CD4-positive, alpha-beta T cell treated with Interleukin-12 subunit alpha and Interleukin-12 subunit beta, for 1 hour (primary cell): Measurements from ENCODE around the gene SLC35F5.
"Not testable (repeated sequence)": the region's sequence is repeated elsewhere in the genome, so short reads cannot be mapped to it uniquely, and the experiment has no call there.

Experiments used
- DNase-seq: peaks from one replicate; pipeline ENCODE4 v3.0.0-alpha.2; 2020

SLC35F5 gene

DNA sequence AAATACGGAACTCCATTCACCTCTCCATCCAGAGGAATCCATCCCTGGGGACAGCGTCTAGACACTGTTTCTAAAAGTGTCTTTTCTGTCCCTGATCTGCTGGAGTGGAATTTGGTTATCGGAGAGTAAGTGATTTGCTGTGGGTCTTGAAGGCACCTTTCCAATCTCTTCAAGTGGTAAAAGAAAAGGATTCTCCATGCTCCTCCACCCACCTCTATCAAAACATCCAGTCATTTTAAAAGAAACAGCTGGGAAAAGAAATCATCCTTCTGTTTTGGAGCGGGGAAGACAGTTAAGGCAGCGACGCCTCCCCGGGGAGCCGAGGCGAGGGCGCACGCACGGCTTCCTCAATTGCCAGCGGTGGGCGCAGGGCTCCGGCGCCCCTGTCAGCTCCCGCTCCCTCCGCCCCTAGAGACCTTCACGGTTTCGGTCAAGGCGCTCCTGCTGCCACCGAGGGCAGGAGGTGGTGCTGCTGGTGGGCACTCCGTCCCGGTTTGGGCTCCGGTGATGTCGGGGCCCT is 547 bp downstream of the SLC35F5 start:
- DNase-seq = peak; percentile 7

DNA sequence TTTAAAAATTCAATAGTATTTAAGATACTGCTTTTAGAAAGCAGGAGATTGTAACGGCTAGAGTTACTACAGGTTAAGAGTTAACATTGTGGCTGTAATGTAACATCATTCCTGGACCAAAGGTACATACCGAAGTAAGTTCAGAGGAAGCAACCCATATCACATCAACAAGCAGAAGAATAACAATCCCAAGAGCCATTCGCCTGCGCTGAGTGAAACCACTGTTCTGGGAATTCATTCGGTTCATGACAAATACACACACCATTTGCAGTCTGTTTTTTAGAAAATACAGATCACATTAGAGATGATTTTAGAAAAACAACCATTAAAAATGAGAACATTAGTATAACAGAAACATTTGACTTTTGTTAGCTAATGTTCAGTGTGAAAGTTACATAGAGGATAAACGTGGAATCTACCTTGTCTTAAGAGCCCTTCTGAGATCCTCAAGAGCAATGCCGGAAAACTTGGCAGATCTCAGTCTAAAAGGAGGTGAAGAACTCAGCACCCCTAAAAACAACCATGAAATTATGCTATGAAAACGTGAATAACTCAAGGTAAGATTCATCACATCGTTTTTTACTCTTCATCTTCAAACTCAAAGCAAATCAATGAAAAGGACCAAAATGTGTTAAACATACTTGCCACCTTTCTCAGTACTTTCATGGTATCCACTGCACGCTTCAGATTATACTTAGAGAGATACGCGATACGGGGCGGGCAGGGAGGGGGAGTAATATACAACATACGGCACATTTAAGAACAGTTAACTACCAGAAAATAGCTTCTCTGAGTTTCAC is 1.2 kb downstream of the SLC35F5 start:
- DNase-seq = no peak

DNA sequence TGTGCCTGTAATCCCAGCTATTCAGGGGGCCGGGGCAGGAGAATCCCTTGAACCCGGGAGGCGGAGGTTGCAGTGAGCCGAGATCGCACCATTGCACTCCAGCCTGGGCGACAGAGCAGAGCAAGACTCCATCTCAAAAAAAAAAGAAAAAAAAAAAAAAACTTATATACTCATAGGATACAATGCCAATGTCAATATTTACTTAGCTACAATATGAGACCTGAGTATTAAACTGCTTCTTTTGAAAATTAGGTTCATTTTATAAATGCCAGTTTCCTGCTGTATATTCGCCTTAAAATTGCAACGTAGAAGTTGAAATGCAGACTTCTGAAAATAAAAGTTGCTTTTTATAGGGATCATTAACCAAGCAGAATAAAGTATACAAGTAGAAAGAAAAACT is 2.3 kb downstream of the SLC35F5 start:
- no peak for DNase-seq

DNA sequence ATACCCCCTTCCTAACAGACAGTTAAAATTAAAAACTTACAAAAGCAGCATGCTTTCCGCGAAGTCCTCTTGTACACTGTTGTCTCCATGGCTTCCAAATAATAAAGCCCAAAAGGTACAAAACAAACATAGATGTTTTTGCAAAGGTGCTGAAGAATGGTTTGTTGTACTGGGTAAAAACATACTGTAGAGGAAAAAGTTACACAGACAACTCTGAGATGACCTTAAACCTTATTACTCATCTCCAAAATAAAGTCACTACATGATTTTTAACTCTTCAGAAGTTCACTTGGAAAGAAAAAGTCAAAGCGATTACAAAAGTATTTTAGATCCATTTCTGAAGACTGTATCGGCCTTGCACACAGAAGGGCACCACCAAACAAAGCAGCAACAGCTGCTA is 6.1 kb downstream of the SLC35F5 start:
- DNase-seq = no peak

DNA sequence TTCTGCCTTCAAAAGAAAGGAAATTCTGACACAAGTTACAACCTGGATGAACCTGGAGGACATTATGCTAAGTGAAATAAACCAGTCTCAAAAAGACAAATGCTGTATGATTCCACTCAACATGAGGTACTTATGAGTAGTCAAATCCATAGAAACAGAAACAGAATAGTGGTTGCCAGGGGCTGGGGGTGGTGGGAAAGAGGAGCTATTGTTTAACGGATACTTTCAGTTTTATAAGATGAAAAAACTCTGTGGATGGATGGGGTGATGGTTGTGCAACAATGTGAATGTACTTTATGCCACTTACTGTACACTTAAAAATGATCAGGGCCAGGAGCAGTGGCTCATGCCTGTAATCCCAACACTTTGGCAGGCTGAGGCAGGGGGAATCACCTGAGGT is 15.4 kb downstream of the SLC35F5 start:
- DNase-seq = no peak

DNA sequence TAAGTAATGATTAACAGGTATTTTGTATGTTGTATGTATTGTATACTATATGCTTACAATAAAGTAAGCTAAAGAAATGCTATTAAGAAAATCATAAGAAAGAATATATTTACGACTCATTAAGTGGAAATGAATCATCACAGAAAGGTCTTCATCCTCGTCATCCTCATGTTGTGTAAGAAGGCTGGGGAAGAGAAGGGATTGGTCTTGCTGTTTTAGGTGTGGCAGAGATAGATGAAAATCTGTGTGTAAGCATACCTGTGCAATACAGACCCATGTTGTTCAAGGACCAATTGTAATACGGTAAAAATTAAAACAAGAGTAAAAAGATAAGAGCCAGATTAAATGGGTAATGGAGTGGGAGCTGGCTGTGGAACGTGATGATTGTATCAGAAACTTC is 16.6 kb downstream of the SLC35F5 start:
- no peak for DNase-seq

DNA sequence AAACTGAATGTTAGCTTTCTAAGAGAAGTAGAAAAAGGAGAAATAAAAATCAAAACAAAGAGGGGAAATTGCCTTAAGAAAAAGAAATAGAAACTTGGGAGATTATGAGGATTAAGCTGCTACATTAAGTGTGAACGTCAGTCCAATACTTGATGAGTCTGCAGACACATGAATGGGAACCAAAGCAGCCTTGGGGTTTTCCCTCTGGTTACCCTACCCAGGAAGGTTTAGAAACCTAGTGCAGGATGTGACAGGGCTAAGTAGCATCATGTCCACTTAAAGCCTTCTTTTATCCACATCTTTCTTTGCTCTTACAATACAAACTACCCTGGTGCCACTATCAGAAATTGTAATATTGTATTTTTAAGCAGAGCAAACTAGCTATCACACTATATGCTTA is 22.3 kb downstream of the SLC35F5 start:
- DNase-seq = no peak

DNA sequence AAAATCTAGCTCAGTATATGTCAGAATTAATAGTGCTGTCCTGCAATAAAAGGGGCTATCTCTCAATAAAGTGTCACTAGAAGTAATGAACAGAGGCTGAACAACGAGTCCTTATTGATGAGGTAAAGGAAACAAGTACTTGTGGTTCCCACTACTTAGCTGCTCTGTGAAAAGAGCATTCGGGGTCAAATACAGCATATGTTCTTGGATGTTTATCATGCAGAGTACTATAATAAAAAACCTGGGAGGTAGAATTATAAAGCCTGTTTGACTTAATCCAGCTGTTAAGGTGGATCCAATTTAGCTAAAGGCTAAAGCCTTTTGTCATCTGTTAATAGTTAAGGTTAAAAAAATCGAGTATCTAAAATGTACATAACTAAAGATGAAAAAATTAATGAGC is 32.4 kb downstream of the SLC35F5 start:
- no peak for DNase-seq

DNA sequence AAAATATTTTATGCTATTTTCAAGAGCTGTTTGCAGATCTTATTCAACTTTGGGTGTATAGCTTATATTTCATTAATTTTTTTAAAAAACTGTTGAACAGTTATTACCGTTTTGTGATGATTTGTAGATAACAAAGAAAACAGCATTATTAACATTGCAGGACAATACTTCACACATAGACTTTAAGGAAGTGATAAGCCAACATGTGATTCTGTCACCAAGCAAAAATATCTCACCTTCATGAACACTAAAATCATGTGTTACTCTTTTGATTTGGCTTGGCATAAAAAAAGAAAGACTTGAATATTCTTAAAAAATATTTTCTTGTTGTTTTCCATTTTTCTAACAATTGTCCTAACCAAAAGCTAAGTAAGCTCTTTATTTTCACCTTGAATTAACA is 33.0 kb downstream of the SLC35F5 start:
- no peak for DNase-seq

DNA sequence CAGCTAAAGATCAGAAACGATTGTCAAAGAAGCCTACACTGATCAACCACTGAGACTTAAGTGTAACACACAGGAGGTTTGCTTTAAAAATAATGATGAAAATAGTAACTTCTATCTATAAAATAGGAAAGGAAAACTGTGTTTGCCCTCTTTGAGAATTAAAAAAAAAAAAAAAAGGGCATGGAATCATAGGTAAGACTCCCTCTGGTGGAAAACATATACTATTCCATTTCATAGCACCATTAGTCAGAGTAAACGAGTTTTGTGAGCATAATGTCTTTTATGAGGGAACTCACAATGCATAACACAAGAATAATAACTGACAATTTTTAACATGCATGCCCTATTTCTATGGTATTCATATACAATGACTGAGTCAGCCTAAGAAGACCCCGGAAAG is 36.3 kb downstream of the SLC35F5 start:
- no peak for DNase-seq

DNA sequence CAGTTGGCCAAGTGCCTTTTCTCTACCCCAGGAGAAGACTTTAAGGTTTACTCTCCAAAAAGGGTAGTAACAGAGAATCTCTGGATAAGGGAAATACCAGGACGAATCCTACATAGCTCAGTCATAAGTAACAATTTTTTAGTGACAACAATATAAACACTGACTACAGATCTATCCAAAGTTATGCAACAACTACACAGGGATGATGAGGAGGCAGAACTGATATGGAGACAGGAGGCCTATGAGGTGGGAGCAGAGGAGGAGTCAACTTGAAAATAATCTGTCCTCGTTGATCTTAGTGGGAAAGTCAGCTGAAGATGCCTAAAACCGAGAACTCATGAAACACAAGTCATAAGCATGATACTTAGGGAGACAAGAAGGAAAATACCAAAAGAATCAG is 40.2 kb downstream of the SLC35F5 start:
- DNase-seq = no peak

DNA sequence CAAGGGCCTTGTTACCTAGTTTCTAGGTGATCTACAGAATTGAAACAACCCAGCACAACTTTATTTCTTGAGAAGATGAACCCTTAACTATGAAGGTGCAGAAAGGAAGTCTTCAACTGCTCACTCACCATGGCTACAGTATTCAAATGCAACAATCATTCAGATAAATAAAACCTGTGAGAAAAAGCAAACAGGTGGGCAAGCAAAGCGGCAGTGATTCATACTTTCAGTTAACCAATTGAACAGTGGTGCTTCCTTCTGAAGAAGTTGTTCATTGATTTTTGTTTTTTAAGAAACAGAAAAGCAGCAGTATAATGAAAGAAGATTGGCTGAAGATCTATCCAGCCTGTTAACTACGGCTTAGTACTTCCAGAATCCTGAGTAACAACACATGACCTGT is 43.5 kb downstream of the SLC35F5 start:
- no peak for DNase-seq

DNA sequence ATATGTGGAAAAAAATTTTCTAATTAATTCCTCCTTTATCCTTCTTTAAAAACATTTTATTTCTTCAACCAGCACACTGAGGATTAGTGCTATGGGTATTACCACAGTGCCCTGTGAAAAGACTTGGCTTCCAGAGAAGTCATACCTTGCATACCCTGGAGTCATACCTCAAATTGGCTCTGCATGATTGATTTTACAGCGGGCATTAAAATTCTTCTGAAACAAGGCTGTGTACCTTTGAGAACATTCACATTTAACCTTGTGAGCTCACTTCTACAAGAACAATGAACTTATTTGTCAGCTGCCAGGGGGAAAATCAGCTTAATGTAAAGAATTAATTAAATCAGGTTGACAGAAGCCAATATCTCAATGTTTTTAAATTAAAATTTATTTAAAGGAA is 44.6 kb downstream of the SLC35F5 start:
- no peak for DNase-seq

DNA sequence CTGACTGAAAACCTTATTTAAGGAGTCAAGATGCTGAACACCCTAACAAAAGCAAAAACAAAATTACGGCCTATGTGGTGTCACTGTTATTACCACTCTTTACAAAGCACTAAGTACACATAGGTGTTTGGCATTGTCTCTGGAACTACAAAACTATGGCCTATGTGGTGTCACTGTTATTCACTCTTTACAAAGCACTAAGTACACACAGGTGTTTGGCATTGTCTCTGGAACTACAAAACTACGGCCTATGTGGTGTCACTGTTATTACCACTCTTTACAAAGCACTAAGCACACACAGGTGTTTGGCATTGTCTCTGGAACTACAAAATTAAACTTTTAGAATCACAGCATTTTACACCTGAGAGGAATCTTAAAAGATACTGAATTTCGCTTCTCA is 47.4 kb downstream of the SLC35F5 start:
- no peak for DNase-seq

DNA sequence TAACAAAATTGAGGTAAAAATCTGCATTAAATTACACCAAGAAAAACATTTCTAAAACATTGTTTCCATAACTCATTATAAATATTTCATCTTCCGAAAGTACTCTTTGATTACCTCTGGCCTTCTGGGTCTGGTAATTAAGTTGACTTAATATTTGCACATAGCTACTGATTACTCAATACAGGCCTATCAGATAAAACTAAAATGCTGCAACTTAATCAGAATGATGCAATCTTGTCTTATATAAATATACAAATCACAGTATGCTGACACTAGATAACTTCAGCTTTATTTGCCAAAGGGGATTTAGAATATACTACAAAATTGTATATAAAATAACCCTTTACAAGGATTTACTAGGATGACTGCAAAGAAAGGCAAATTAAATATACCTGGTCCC is 49.3 kb downstream of the SLC35F5 start:
- DNase-seq = no peak

DNA sequence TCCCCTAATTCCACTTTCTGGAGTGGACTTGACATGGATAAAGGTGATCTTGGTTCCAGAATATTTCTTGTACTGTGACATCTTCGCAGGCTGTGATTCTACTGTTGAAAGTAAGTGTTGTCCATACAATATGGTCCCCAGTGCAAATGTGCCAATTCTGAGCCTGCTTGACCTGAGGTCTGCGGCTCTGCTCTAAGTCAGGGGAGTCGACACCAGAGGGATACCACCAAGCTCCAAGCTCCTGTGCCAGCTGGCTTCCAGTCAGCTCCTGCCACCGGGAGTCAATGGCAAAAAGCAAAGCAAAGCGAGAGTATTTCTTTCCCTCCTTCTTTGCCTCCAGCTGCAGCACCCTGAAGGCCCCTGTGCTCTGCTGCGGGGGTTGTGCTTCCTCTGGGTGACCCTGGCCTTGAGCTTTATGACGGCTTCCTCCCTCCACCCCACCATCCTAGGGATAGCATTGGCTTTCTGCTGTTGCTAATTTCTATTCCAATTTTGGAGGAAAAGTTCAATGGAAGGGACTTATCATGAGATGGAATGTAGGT is 50.4 kb downstream of the SLC35F5 start:
- DNase-seq = no peak

DNA sequence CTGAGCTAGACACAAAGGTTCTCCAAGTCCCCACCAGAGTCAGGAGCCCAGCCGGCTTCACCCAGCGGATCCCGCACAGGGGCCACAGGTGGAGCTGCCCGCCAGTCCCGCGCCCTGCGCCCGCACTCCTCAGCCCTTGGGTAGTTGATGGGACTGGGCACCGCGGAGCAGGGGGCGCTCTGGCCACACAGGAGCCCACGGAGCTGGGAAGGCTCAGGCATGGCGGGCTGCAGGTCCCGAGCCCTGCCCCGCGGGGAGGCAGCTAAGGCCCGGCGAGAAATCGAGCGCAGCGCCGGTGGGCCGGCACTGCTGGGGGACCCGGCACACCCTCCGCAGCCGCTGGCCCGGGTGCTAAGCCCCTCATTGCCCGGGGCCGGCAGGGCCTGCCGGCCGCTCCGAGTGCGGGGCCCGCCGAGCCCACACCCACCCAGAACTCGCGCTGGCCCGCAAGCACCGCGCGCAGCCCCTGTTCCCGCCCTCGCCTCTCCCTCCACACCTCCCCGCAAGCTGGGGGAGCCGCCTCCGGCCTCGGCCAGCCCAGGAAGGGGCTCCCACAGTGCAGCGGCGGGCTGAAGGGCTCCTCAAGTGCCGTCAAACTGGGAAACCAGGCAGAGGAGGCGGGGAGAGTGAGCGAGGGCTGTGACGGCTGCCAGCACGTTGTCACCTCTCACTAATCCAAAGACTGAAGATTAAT is 52.0 kb downstream of the SLC35F5 start:
- not testable (repeated sequence) for DNase-seq

DNA sequence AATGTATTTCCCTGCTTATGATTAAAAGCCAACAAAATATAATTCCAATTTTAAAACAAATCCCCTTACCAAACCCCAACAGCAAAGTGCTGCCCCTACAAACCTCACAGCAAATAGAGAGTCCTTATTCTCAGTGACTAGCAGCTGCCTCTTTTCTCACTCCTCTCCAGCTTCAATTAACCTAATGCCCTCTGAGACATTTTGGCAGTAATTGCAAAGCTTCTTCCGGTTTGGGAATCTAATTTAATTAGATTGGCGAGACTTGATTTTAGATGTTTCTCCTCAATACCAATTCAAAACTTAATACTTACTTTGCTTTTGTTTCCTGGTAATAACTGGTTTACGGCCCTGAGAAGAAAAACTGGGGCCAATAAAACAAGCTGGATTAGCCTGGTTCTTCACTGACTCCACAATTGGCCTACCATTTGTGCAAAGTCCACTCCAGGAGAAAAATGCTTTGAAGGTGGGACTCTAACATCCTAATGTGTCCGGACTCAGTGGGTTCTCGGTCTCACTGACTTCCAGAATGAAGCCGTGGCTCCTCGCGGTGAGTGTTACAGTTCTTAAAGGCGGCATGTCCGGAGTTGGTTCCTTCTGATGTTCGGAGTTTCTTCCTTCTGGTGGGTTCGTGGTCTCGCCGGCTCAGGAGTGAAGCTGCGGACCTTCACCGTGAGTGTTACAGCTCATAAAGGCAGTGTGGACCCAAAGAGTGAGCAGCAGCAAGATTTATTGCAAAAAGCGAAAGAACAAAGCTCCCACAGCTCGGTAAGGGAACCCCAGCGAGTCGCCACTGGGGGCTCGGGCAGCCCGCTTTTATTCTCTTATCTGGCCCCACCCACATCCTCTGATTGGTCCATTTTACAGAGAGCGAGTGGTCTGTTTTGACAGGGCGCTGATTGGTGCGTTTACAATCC is 52.8 kb downstream of the SLC35F5 start:
- DNase-seq = no peak

DNA sequence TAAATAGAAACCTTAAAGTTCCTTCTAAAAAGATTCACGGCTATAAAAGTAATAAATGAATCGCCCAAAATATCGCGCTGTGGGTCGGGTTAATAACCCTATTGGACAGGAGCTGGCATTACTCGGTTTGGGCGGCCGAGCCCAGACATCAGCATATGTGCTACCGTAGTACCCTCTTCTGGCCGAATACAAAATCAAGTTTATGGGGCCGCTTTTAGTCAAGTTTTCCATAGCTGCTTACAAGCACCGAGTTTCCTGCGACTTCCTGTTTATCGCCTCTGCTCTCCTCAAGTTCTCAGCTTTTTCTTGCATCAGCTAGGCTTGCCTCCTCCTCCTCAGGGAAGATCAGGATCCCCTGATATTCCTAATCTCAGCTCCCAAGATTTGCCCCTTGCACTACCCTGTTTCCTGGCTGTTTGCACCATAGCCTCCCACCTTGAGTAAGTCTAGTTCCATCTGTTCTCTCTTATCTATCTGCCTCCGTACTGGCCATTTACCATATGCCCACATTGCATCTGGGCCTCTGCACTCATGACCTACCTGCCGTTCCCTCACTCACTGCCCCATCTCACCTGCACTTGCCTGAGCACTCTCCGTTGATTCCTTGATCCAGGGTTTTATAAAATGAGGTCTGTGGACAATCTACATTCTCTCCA is 56.1 kb downstream of the SLC35F5 start:
- DNase-seq = peak; percentile 65

DNA sequence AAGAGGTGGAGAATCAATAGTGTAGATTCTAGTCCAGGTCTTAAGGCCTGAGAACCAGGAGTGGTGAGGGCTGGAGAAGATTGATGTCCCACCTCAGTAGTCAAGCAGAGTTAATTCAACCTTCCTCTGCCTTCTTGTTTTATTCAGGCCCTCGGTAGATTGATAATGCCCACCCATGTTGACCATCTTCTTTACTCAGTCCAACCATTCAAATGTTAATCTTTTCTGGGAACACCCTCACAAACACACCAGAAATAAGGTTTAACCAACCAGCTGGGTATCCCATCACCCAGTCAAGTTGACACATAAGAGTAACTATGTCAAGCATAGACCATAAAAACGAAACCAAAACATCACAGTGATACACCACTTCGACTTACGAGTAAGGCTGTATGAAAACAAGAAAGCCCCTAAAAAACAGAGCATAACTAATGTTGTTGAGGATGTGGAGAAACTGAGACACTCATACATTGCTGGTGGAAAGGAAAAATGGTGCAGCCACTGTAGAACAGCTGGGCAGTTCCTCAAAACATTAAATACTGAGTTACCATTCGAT is 57.5 kb downstream of the SLC35F5 start:
- DNase-seq = peak; percentile 11

DNA sequence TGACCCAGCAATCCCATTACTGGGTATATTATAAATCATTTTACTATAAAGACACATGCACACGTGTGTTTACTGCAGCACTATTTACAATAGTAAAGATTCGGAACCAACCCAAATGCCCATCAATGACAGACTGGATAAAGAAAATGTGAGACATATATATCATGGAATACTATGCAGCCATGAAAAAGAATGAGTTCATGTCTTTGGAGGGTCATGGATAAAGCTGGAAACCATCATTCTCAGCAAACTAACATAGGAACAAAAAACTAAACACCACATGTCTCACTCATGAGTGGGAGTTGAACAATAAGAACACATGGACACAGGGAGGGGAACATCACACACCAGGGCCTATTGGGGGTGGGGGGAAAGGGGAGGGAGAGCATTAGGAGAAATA is 58.2 kb downstream of the SLC35F5 start:
- not testable (repeated sequence) for DNase-seq

DNA sequence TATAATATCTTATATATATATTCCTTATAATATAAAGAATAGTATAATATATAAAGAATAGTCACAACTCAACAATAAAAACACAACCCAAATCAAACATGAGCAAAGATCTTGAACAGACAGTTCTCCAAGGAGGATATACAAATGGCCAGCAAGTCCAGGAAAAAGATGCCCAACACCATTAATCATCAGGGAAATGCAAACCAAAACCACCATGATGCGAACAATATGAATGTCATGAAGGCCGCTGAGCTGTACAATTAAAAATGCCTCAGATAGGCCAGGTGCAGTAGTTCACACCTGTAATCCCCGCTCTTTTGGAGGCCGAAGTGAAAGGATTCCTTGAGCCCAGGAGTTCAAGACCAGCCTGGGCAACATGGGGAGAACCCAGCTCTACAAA is 58.9 kb downstream of the SLC35F5 start:
- DNase-seq = no peak
